Astrocyte of the cerebellum (primary cell): ENCODE results near the gene KIF25.

Experiments used
- DNase-seq: peaks from one replicate; pipeline ENCODE4 v3.0.0-alpha.2; 2011; ENCODE audit warnings: low read depth
- H3K4me3 ChIP-seq: 2 replicates; pipeline ENCODE4 v1.5.1; 2011; ENCODE audit warnings: mild to moderate bottlenecking, low read depth, low read length, moderate library complexity
- in situ Hi-C: cut with HindIII; loops from 2 replicates; pipeline ENCODE4 v1.10.0; 2017; ENCODE audit warnings: low sequenced_read_pairs
- TF ChIP-seq, protein P1 (sequence below): IDR thresholded peaks from 2 replicates; pipeline ENCODE4 v1.5.1; 2012; ENCODE audit warnings: low read length, low read depth, moderate library complexity, mild to moderate bottlenecking; ENCODE audit errors: missing control alignments

KIF25 gene

GRCh38 chr6:168011291-168011690 is 13.8 kb downstream of the KIF25 start:
- H3K4me3 ChIP-seq = no peak overlapping the region
- no peak for DNase-seq
- TF ChIP-seq, protein P1, sequence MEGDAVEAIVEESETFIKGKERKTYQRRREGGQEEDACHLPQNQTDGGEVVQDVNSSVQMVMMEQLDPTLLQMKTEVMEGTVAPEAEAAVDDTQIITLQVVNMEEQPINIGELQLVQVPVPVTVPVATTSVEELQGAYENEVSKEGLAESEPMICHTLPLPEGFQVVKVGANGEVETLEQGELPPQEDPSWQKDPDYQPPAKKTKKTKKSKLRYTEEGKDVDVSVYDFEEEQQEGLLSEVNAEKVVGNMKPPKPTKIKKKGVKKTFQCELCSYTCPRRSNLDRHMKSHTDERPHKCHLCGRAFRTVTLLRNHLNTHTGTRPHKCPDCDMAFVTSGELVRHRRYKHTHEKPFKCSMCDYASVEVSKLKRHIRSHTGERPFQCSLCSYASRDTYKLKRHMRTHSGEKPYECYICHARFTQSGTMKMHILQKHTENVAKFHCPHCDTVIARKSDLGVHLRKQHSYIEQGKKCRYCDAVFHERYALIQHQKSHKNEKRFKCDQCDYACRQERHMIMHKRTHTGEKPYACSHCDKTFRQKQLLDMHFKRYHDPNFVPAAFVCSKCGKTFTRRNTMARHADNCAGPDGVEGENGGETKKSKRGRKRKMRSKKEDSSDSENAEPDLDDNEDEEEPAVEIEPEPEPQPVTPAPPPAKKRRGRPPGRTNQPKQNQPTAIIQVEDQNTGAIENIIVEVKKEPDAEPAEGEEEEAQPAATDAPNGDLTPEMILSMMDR = no peak
- in situ Hi-C loops = no loop called here

GRCh38 chr6:168012431-168013249 is 15.2 kb downstream of the KIF25 start:
- in situ Hi-C loops = no loop called here
- H3K4me3 ChIP-seq = no peak overlapping the region
- no peak for DNase-seq
- TF ChIP-seq, protein P1 = no peak

DNA sequence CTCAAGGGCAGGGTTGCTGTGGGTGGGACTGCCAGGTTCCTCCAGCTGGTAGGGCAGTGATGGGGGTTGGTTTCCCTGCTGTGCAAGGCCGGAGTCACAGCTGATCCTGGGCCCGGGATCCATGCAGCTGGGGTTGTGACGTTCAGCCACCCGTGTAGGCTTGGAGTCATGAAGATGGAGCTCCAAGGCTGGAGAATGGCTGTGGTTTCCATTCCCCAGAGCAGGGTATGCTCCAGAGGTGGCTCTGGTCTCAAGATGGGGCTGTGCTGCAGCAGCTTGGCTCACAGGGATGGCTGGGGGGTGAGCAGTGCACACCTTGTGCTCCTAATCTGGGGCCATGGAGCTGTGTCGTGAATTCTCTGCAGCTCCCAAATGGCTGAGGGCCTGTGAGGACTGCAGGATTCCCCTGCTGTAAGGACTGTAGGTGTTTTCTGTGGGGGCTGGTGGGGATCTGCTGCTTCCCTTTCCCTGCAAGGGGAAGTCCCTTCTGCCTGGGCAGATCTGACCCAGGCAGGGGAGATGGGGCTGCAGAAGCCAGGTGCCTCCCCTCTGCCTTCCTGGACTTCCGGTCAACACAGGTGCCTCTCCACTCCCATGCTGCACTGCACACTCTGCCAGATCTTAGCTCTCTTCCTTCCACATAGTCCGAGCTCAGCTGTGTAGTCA is 15.9 kb downstream of the KIF25 start:
- no peak for DNase-seq
- TF ChIP-seq, protein P1 = no peak
- no peak overlapping the region for H3K4me3 ChIP-seq
- in situ Hi-C loops = no loop called here

DNA sequence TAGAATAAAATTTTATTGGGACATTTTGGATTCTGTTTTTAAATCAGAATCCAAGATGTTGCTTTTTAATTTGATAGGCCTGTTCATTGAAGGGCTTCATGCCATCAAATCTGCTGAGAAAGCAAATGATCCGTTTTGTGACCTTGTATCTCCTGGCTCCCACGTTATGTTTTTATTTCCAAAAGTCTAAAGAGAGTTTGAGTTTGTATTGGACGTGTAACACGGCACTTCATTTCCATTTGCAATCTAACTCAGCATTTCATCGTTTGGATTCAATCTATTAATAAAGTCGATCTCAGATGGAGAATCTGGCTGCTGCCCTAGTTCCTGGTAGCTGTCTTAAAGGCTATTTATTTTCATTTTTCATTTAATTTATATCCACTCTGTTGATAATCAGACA is 17.0 kb downstream of the KIF25 start:
- H3K4me3 ChIP-seq = no peak overlapping the region
- TF ChIP-seq, protein P1 = no peak
- DNase-seq = no peak
- in situ Hi-C loops = no loop called here

DNA sequence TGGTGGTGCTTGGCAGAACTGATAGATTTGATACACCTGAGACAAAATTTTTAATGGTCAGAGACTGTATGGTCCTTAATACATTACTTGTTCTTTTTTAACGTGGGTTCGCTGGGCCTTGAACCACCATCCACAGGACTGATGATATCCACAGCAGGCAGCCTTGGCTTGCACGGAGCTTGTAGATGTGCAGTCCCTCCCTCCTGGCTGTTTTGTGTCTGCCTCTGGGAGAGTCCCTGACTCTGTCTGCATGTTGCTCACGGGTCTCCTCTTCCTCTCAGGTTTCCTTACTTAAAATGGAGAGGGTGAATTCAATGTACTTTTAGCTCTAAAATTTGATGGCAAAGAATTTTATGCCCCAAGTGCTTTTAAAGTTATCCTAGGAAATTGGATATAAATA is 17.5 kb downstream of the KIF25 start:
- TF ChIP-seq, protein P1 = no peak
- no peak overlapping the region for H3K4me3 ChIP-seq
- in situ Hi-C loops = no loop called here

GRCh38 chr6:168015482-168016175 is 18.2 kb downstream of the KIF25 start:
- in situ Hi-C loops = no loop called here
- no peak for DNase-seq
- H3K4me3 ChIP-seq = no peak overlapping the region
- TF ChIP-seq, protein P1 = no peak

More for the DNA sequence above, 17.5 kb downstream of the KIF25 start:
- no peak for DNase-seq
